Keratinocyte (primary cell): ENCODE measurements around the gene MTSS2. TPM values are rescaled to one million over a fixed set of nuclear protein-coding genes. Genes with fewer than 3 reads are reported as not detected.

ENCODE experiments used
- DNase-seq: peaks from one replicate; pipeline ENCODE4 v3.0.0-alpha.2; 2011; ENCODE audit warnings: low read depth, missing footprints, low spot score
- FAIRE-seq: peaks from 2 replicates; lab custom pipeline; 2011; peaks lifted over from hg19 to GRCh38; lab: Jason Lieb, UNC
- H2AFZ ChIP-seq: 2 replicates; pipeline ENCODE4 v1.6.0; 2012; ENCODE audit warnings: low read length, control low read depth, inconsistent platforms; ENCODE audit not compliant: control insufficient read depth
- H3K27ac ChIP-seq: 2 replicates; pipeline ENCODE4 v1.5.1; 2011; ENCODE audit warnings: low read length; ENCODE audit not compliant: control insufficient read depth, insufficient read depth
- H3K27me3 ChIP-seq: 3 replicates; pipeline ENCODE4 v1.6.0; 2011; ENCODE audit warnings: low read length; ENCODE audit not compliant: control insufficient read depth, insufficient read depth; ENCODE audit errors: extremely low read depth
- H3K36me3 ChIP-seq, 2 experiments: 2 replicates in 1 of 2; 3 replicates in 1 of 2; pipeline ENCODE4 v1.5.1; 2011; ENCODE audit warnings: low read length in 2 of 2, mild to moderate bottlenecking in 1 of 2; ENCODE audit not compliant: control insufficient read depth in 2 of 2, insufficient read depth in 2 of 2; ENCODE audit errors: extremely low read depth in 1 of 2
- H3K4me1 ChIP-seq: 3 replicates; pipeline ENCODE4 v1.5.1; 2011; ENCODE audit warnings: low read length; ENCODE audit not compliant: control insufficient read depth, insufficient read depth; ENCODE audit errors: extremely low read depth
- H3K4me2 ChIP-seq: 3 replicates; pipeline ENCODE4 v1.6.0; 2011; ENCODE audit warnings: low read depth, low read length; ENCODE audit not compliant: control insufficient read depth, insufficient read depth; ENCODE audit errors: extremely low read depth
- H3K4me3 ChIP-seq, 3 experiments: fragments of 200-600 bp in 1 of 3; sonication (generic) in 1 of 3; 2 replicates in 2 of 3; 3 replicates in 1 of 3; pipeline ENCODE4 v1.5.1; 2011 to 2016; ENCODE audit warnings: low read length in 3 of 3, mild to moderate bottlenecking in 3 of 3, control low read depth in 2 of 3, inconsistent platforms in 1 of 3, low read depth in 1 of 3, mixed read lengths in 1 of 3, mixed run types in 1 of 3, moderate library complexity in 1 of 3; ENCODE audit not compliant: control insufficient read depth in 2 of 3, insufficient read depth in 2 of 3; ENCODE audit errors: extremely low read depth in 1 of 3
- H3K79me2 ChIP-seq: 2 replicates; pipeline ENCODE4 v1.6.0; 2012; ENCODE audit warnings: low read length; ENCODE audit not compliant: control insufficient read depth, insufficient read depth
- H3K9ac ChIP-seq: 3 replicates; pipeline ENCODE4 v1.6.0; 2011; ENCODE audit warnings: low read length; ENCODE audit not compliant: control insufficient read depth, insufficient read depth; ENCODE audit errors: extremely low read depth
- H3K9me1 ChIP-seq: 3 replicates; pipeline ENCODE4 v1.6.0; 2011; ENCODE audit warnings: low read length; ENCODE audit not compliant: control insufficient read depth, insufficient read depth; ENCODE audit errors: extremely low read depth
- H3K9me3 ChIP-seq: 2 replicates; pipeline ENCODE4 v1.5.1; 2012; ENCODE audit warnings: low read depth, low read length; ENCODE audit not compliant: control insufficient read depth
- H4K20me1 ChIP-seq: 3 replicates; pipeline ENCODE4 v1.6.0; 2011; ENCODE audit warnings: low read length; ENCODE audit not compliant: control insufficient read depth, insufficient read depth; ENCODE audit errors: extremely low read depth
- CTCF ChIP-seq, 3 experiments: IDR thresholded peaks in 1 of 3; conservative IDR thresholded peaks in 1 of 3; optimal IDR thresholded peaks in 1 of 3; 2 replicates in 2 of 3; 3 replicates in 1 of 3; pipeline versions ENCODE3 to v1.5.1; 2011; ENCODE audit warnings: low read length in 3 of 3, mild to moderate bottlenecking in 3 of 3, moderate library complexity in 2 of 3, control low read depth in 1 of 3, inconsistent platforms in 1 of 3; ENCODE audit not compliant: insufficient read depth in 2 of 3; ENCODE audit errors: extremely low read depth in 1 of 3
- EZH2 ChIP-seq: IDR thresholded peaks from one replicate; pipeline ENCODE4 v1.6.1; 2012; ENCODE audit warnings: inconsistent platforms, mild to moderate bottlenecking, low read length, moderate library complexity
- dilution Hi-C: fragments of 300-500 bp; cut with MboI; formaldehyde crosslinking; loops from one replicate; pipeline ENCODE4 v1.7.0; 2020; ENCODE audit warnings: low sequenced_read_pairs; ENCODE audit not compliant: extremely low pct_ligation_motif_present
- polyA plus RNA-seq, 5 experiments: library from polyadenylated mRNA; depleted of rRNA in 3 of 5; stranded (reverse) in 3 of 5; stranded (forward) in 1 of 5; unstranded in 1 of 5; fragments of >200 nt; gene quantifications; 1 replicate in 1 of 5; 2 replicates in 3 of 5; 3 replicates in 1 of 5; pipeline versions ENCODE4 v1.2.1 to v1.2.3, GENCODE V29; 2011 to 2012; ENCODE audit warnings: missing spikeins in 2 of 5, low read depth in 1 of 5, low replicate concordance in 1 of 5

The MTSS2 gene
- polyA plus RNA-seq, 1 donor (not counting 4 experiments of a cell fraction or from before 2014, with no cell fraction given), result 13.3 TPM

GRCh38 chr16:70689970-70690891, 4.4 kb upstream of the MTSS2 start:
- Histone ChIP-seq H3K27ac (no peak overlapping the region), H3K9me1 (no peaks in the 10 kb centered on the region), H2AFZ (no peak overlapping the region), H3K4me2 (no peak overlapping the region), H3K4me1 (peaks cover 44% of the 10 kb centered on the region), H3K36me3 (no peaks in the 10 kb centered on the region), H3K79me2 (peaks cover 2% of the 10 kb centered on the region), H3K27me3 (no peaks in the 10 kb centered on the region), H3K9ac (no peak overlapping the region), H3K4me3 (no peak overlapping the region), H4K20me1 (no peaks in the 10 kb centered on the region), H3K9me3 (no peaks in the 10 kb centered on the region)
- FAIRE-seq (no peak), DNase-seq (no peak)
- TF ChIP-seq CTCF (optimal IDR thresholded peaks at IDR 0.05 in 1 of 3, IDR thresholded peaks at IDR 0.05 in 1 of 3, conservative IDR thresholded peaks at IDR 0.05 in 1 of 3; ENCODE audit: extremely low read depth in 1 of 3, insufficient read depth in 2 of 3, low read length in 3 of 3) (no peak), EZH2 (no peak)
- dilution Hi-C loops, result no loop called here

GRCh38 chr16:70689035-70689969, 3.4 kb upstream of the MTSS2 start:
- FAIRE-seq (no peak), DNase-seq (no peak)
- no peak overlapping the region for H3K9ac ChIP-seq
- peaks cover 41% of the 10 kb centered on the region for H3K4me1 ChIP-seq
- H3K79me2 ChIP-seq, result peaks cover 11% of the 10 kb centered on the region
- H3K27ac ChIP-seq, result no peak overlapping the region
- dilution Hi-C loops, result no loop called here
- TF ChIP-seq CTCF (optimal IDR thresholded peaks at IDR 0.05 in 1 of 3, IDR thresholded peaks at IDR 0.05 in 1 of 3, conservative IDR thresholded peaks at IDR 0.05 in 1 of 3; ENCODE audit: extremely low read depth in 1 of 3, insufficient read depth in 2 of 3, low read length in 3 of 3), result no peak
- TF ChIP-seq EZH2, result no peak
- no peaks in the 10 kb centered on the region for H3K36me3 ChIP-seq
- no peak overlapping the region for H3K4me2 ChIP-seq
- no peak overlapping the region for H2AFZ ChIP-seq
- no peak overlapping the region for H3K4me3 ChIP-seq
- no peaks in the 10 kb centered on the region for H3K27me3 ChIP-seq
- no peaks in the 10 kb centered on the region for H4K20me1 ChIP-seq
- no peaks in the 10 kb centered on the region for H3K9me1 ChIP-seq
- no peaks in the 10 kb centered on the region for H3K9me3 ChIP-seq
